ENCODE measurements around the gene HMBS.

DNA sequence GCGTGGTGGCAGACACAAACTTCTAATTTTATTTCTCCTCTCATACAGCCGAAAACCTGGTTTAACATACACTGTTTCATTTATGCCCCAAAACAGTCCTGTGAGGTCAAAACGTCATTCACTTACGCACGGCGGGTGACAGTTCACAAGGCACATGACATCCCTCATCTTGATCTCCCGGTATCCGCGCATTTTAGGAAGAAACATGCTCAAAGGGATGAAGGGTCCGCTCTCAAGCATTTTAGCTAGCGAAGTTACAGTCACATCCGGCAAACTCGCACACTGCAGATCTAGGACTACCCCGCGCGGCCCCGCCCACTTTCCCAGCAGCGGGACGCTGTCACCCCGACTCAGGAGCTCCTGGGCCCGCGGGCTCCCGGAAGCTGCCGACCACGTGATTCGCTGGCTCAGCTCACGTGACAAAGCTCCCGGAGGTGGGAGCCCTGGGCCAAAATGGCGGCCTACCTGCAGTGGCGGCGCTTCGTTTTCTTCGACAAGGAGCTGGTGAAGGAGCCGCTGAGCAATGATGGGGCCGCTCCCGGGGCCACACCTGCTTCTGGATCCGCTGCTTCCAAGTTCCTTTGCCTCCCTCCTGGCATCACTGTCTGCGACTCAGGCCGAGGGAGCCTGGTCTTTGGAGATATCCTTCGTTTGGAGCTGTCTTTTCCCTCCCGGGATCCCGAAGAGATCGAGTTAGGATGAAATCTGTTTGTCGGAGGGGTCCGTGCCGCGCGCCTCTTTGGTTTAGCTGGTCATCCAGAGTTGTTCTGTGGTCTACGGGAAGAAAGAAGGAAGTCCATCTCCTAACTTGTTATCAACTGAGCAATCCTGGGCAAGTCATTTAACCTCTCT is 17.1 kb upstream of the HMBS start, which contains the start of gene VPS11:
- TF ChIP-seq, protein P1, sequence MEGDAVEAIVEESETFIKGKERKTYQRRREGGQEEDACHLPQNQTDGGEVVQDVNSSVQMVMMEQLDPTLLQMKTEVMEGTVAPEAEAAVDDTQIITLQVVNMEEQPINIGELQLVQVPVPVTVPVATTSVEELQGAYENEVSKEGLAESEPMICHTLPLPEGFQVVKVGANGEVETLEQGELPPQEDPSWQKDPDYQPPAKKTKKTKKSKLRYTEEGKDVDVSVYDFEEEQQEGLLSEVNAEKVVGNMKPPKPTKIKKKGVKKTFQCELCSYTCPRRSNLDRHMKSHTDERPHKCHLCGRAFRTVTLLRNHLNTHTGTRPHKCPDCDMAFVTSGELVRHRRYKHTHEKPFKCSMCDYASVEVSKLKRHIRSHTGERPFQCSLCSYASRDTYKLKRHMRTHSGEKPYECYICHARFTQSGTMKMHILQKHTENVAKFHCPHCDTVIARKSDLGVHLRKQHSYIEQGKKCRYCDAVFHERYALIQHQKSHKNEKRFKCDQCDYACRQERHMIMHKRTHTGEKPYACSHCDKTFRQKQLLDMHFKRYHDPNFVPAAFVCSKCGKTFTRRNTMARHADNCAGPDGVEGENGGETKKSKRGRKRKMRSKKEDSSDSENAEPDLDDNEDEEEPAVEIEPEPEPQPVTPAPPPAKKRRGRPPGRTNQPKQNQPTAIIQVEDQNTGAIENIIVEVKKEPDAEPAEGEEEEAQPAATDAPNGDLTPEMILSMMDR (IDR thresholded peaks at IDR 0.05): peak in 1 of 6 experiments; percentile 48
- peak in 3 of 4 donors; percentile 64 to 72 (median 69) for TF ChIP-seq POLR2A (IDR thresholded peaks at IDR 0.05)
